ENCODE results near the gene CD19. TPM values are rescaled to one million over a fixed set of nuclear protein-coding genes. Genes with fewer than 3 reads are reported as not detected.

The CD19 gene
- total RNA-seq, 1 experiment from 2014 or later, result not detected

- ChIA-PET CTCF (no interaction called here), POLR2A (no interaction called here)
- Mint-ChIP-seq H3K36me3 (ENCODE audit: insufficient read depth, unreplicated experiment) (no peaks in the 10 kb centered on the region), H3K4me1 (ENCODE audit: insufficient read depth, unreplicated experiment) (no peaks in the 10 kb centered on the region), H3K27ac (ENCODE audit: low read depth, unreplicated experiment) (no peak overlapping the region), H3K4me3 (ENCODE audit: unreplicated experiment) (no peak overlapping the region), H3K27me3 (ENCODE audit: insufficient read depth, unreplicated experiment) (no peaks in the 10 kb centered on the region), H3K9me3 (ENCODE audit: unreplicated experiment) (no peaks in the 10 kb centered on the region)
- BruUV-seq (replicated peaks), result no TSS peak
- intact Hi-C loops (cut with micrococcal nuclease), result no loop called here
- no peak for DNase-seq (ENCODE audit: unreplicated experiment)
- no peak for TF ChIP-seq CTCF (IDR thresholded peaks at IDR 0.05; ENCODE audit: unreplicated experiment)
Observed at GRCh38 chr16:28930652-28931051, 1.1 kb upstream of the CD19 start.

DNA sequence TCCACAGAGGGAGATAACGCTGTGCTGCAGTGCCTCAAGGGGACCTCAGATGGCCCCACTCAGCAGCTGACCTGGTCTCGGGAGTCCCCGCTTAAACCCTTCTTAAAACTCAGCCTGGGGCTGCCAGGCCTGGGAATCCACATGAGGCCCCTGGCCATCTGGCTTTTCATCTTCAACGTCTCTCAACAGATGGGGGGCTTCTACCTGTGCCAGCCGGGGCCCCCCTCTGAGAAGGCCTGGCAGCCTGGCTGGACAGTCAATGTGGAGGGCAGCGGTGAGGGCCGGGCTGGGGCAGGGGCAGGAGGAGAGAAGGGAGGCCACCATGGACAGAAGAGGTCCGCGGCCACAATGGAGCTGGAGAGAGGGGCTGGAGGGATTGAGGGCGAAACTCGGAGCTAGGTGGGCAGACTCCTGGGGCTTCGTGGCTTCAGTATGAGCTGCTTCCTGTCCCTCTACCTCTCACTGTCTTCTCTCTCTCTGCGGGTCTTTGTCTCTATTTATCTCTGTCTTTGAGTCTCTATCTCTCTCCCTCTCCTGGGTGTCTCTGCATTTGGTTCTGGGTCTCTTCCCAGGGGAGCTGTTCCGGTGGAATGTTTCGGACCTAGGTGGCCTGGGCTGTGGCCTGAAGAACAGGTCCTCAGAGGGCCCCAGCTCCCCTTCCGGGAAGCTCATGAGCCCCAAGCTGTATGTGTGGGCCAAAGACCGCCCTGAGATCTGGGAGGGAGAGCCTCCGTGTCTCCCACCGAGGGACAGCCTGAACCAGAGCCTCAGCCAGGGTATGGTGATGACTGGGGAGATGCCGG lies 769 bp downstream of the CD19 start:
- Mint-ChIP-seq H3K36me3 (ENCODE audit: insufficient read depth, unreplicated experiment) (no peaks in the 10 kb centered on the region), H3K4me3 (ENCODE audit: unreplicated experiment) (no peak overlapping the region), H3K27ac (ENCODE audit: low read depth, unreplicated experiment) (no peak overlapping the region), H3K27me3 (ENCODE audit: insufficient read depth, unreplicated experiment) (no peaks in the 10 kb centered on the region), H3K9me3 (ENCODE audit: unreplicated experiment) (no peaks in the 10 kb centered on the region), H3K4me1 (ENCODE audit: insufficient read depth, unreplicated experiment) (no peaks in the 10 kb centered on the region)
- CTCF ChIA-PET, result interaction anchor here (1.1 to 2.4 kb wide), 2 partner anchors 12 to 63 kb away, joined by 3 to 10 read pairs; no protein-coding TSS in a partner anchor
- intact Hi-C loops (cut with micrococcal nuclease), result no loop called here
- BruUV-seq (replicated peaks), result no TSS peak
- TF ChIP-seq CTCF (IDR thresholded peaks at IDR 0.05; ENCODE audit: unreplicated experiment), result no peak
- POLR2A ChIA-PET, result interaction anchor here (0.6 kb wide), 1 partner anchor 83 kb away, joined by 5 read pairs; no protein-coding TSS in a partner anchor
- no peak for DNase-seq (ENCODE audit: unreplicated experiment)

DNA sequence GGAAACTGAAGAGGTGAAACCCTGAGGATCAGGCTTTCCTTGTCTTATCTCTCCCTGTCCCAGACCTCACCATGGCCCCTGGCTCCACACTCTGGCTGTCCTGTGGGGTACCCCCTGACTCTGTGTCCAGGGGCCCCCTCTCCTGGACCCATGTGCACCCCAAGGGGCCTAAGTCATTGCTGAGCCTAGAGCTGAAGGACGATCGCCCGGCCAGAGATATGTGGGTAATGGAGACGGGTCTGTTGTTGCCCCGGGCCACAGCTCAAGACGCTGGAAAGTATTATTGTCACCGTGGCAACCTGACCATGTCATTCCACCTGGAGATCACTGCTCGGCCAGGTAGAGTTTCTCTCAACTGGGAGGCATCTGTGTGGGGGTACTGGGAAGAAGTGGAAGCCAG lies 1.4 kb downstream of the CD19 start:
- TF ChIP-seq CTCF (IDR thresholded peaks at IDR 0.05; ENCODE audit: unreplicated experiment), result no peak
- H3K36me3 Mint-ChIP-seq (ENCODE audit: insufficient read depth, unreplicated experiment), result no peaks in the 10 kb centered on the region
- BruUV-seq (replicated peaks), result no TSS peak
- intact Hi-C loops (cut with micrococcal nuclease), result no loop called here
- no peak overlapping the region for H3K27ac Mint-ChIP-seq (ENCODE audit: low read depth, unreplicated experiment)
- ChIA-PET CTCF (interaction anchor here (0.6 to 2.4 kb wide), 3 partner anchors 11 to 316 kb away, joined by 3 to 10 read pairs (median 3); no protein-coding TSS in a partner anchor), POLR2A (no interaction called here)
- H3K9me3 Mint-ChIP-seq (ENCODE audit: unreplicated experiment), result no peaks in the 10 kb centered on the region
- H3K27me3 Mint-ChIP-seq (ENCODE audit: insufficient read depth, unreplicated experiment), result no peaks in the 10 kb centered on the region
- no peak overlapping the region for H3K4me3 Mint-ChIP-seq (ENCODE audit: unreplicated experiment)
- no peak for DNase-seq (ENCODE audit: unreplicated experiment)
- no peaks in the 10 kb centered on the region for H3K4me1 Mint-ChIP-seq (ENCODE audit: insufficient read depth, unreplicated experiment)

DNA sequence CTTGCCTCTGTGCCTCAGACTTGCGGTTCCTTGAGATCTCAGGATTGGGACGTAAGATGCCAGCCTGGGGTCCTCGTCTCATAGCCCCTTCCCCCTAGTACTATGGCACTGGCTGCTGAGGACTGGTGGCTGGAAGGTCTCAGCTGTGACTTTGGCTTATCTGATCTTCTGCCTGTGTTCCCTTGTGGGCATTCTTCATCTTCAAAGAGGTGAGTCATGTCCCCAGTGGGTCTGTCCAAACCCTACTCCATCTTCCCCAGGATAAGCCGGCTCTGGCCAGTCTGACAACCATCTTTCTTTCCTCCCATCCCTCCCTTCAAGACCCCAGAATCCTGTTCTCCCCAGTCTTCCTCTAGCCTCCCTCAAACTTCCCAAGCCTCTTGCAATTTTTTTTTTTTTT lies 3.6 kb downstream of the CD19 start:
- BruUV-seq (replicated peaks), result no TSS peak
- intact Hi-C loops (cut with micrococcal nuclease), result no loop called here
- Mint-ChIP-seq H3K27ac (ENCODE audit: low read depth, unreplicated experiment) (no peak overlapping the region), H3K4me3 (ENCODE audit: unreplicated experiment) (no peak overlapping the region), H3K9me3 (ENCODE audit: unreplicated experiment) (no peaks in the 10 kb centered on the region), H3K27me3 (ENCODE audit: insufficient read depth, unreplicated experiment) (no peaks in the 10 kb centered on the region), H3K4me1 (ENCODE audit: insufficient read depth, unreplicated experiment) (no peaks in the 10 kb centered on the region), H3K36me3 (ENCODE audit: insufficient read depth, unreplicated experiment) (no peaks in the 10 kb centered on the region)
- ChIA-PET CTCF (interaction anchor here (1.1 kb wide), 1 partner anchor 10 kb away, joined by 5 read pairs; no protein-coding TSS in a partner anchor), POLR2A (interaction anchor here (1.1 kb wide), 1 partner anchor 10 kb away, joined by 4 read pairs; no protein-coding TSS in a partner anchor)
- no peak for TF ChIP-seq CTCF (IDR thresholded peaks at IDR 0.05; ENCODE audit: unreplicated experiment)
- DNase-seq (ENCODE audit: unreplicated experiment), result no peak

Data from MCF 10A (cell line).